Loucy (cell line): Measurements from ENCODE around the gene SMOC1.

Experiments
- H2AFZ ChIP-seq: fragments of 200-600 bp; sonication (generic); 2 replicates; pipeline ENCODE4 v1.6.0; 2016; ENCODE audit warnings: antibody characterized with exemption, mild to moderate bottlenecking, low read length, moderate library complexity
- H3F3A ChIP-seq: fragments of 200-600 bp; 2 replicates; pipeline ENCODE4 v1.6.0; 2016; ENCODE audit warnings: antibody characterized with exemption, low read depth, mild to moderate bottlenecking
- H3K27me3 ChIP-seq: fragments of 200-600 bp; sonication (generic); 2 replicates; pipeline ENCODE4 v1.6.1; 2014; ENCODE audit warnings: low read length, mild to moderate bottlenecking; ENCODE audit not compliant: insufficient read depth, poor library complexity, severe bottlenecking
- H3K36me3 ChIP-seq: fragments of 200-600 bp; sonication (generic); 2 replicates; pipeline ENCODE4 v1.6.1; 2016; ENCODE audit warnings: low read length; ENCODE audit not compliant: insufficient read depth
- H3K4me1 ChIP-seq: fragments of 200-600 bp; sonication (generic); 2 replicates; pipeline ENCODE4 v1.5.1; 2014; ENCODE audit warnings: low read length, mild to moderate bottlenecking; ENCODE audit not compliant: insufficient read depth, poor library complexity, severe bottlenecking
- H3K4me2 ChIP-seq: fragments of 200-600 bp; sonication (generic); 2 replicates; pipeline ENCODE4 v1.6.0; 2014; ENCODE audit warnings: antibody characterized with exemption, low read length, low read depth, mild to moderate bottlenecking; ENCODE audit not compliant: poor library complexity, severe bottlenecking
- H3K4me3 ChIP-seq: fragments of 200-600 bp; sonication (generic); 2 replicates; pipeline ENCODE4 v1.5.1; 2014; ENCODE audit warnings: low read length, mild to moderate bottlenecking, mixed read lengths; ENCODE audit not compliant: poor library complexity, severe bottlenecking
- H3K79me2 ChIP-seq: fragments of 200-600 bp; sonication (generic); 2 replicates; pipeline ENCODE4 v1.6.1; 2014; ENCODE audit warnings: low read length; ENCODE audit not compliant: insufficient read depth
- H3K9ac ChIP-seq: fragments of 200-600 bp; sonication (generic); 2 replicates; pipeline ENCODE4 v1.6.0; 2014; ENCODE audit warnings: mild to moderate bottlenecking, low read depth, low read length, moderate library complexity; ENCODE audit not compliant: poor library complexity, severe bottlenecking
- H3K9me2 ChIP-seq: fragments of 200-600 bp; sonication (generic); replicated peaks from 2 replicates; pipeline ENCODE4 v1.6.1; 2016; ENCODE audit warnings: low read depth, low read length, mixed read lengths
- H3K9me3 ChIP-seq: fragments of 200-600 bp; sonication (generic); 2 replicates; pipeline ENCODE4 v1.6.1; 2014; ENCODE audit warnings: mild to moderate bottlenecking, antibody characterized with exemption, low read length, low read depth; ENCODE audit not compliant: insufficient read depth
- H4K20me1 ChIP-seq: fragments of 200-600 bp; sonication (generic); 2 replicates; pipeline ENCODE4 v1.6.0; 2014; ENCODE audit warnings: antibody characterized with exemption, low read length, mild to moderate bottlenecking; ENCODE audit not compliant: insufficient read depth, poor library complexity, severe bottlenecking
- CTCF ChIP-seq: fragments of 200-600 bp; sonication (generic); conservative IDR thresholded peaks from 2 replicates; pipeline ENCODE4 v1.5.1; 2014; ENCODE audit warnings: mild to moderate bottlenecking, antibody characterized with exemption, low read length
- EZH2phosphoT487 ChIP-seq: fragments of 200-600 bp; IDR thresholded peaks from 2 replicates; pipeline ENCODE4 v1.6.1; 2018; ENCODE audit warnings: antibody characterized with exemption, mild to moderate bottlenecking, moderate library complexity, borderline replicate concordance

Gene SMOC1

DNA sequence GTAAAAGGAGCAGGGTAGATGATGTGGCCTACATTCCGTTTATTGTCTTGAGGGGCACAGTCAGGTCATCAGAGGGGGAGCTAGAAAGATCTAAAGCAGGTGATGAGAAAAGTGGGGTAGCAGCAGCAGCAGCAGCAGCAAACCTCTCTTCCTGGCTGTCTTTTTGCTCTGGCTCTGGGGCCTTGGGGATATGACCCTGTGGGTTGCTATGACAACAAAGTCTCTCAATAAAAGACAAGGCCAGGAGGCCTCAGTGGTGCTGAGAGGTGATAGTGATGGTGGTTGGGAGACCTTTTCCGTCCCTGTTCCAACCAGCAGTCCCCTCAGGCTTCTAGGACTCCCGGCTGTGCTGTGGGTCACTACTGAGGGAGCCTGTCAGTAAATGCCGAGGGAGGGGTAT is 170.9 kb downstream of the SMOC1 start:
- Histone ChIP-seq H3K4me1 (no peaks in the 10 kb centered on the region), H3K9me2 (no peaks in the 10 kb centered on the region), H3K4me2 (no peak overlapping the region), H3K27me3 (no peaks in the 10 kb centered on the region), H4K20me1 (no peaks in the 10 kb centered on the region), H3K9me3 (no peaks in the 10 kb centered on the region), H3F3A (no peaks in the 10 kb centered on the region), H3K9ac (no peak overlapping the region), H3K4me3 (no peak overlapping the region), H2AFZ (no peak overlapping the region), H3K79me2 (no peaks in the 10 kb centered on the region), H3K36me3 (no peaks in the 10 kb centered on the region)
- TF ChIP-seq EZH2phosphoT487: no peak
- TF ChIP-seq CTCF: no peak

DNA sequence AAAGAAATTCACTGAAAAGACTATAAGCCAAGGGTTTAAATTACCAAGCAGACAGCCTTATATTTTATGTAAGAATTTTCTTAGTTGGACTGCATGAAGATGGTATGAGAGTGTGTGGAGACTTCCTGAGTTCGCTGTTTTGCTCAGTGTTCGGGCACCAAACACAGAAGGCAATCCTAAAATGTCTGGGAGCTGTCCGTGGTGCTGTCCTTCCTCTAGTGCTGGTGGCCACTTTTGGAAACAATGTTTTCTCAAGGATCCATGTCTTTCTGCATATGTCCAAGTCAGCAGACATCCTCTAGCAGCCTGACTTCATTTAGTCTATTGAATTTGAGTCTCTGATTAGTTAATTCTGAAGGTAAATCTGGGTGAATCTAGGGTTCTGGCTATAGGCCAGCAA is 173.8 kb downstream of the SMOC1 start:
- no peak overlapping the region for H3K4me3 ChIP-seq
- no peaks in the 10 kb centered on the region for H3K27me3 ChIP-seq
- no peaks in the 10 kb centered on the region for H3K36me3 ChIP-seq
- H2AFZ ChIP-seq: no peak overlapping the region
- H3K79me2 ChIP-seq: no peaks in the 10 kb centered on the region
- no peaks in the 10 kb centered on the region for H3K9me2 ChIP-seq
- no peaks in the 10 kb centered on the region for H3K9me3 ChIP-seq
- H3K9ac ChIP-seq: no peak overlapping the region
- no peaks in the 10 kb centered on the region for H3F3A ChIP-seq
- H3K4me1 ChIP-seq: no peaks in the 10 kb centered on the region
- no peak overlapping the region for H3K4me2 ChIP-seq
- H4K20me1 ChIP-seq: no peaks in the 10 kb centered on the region
- TF ChIP-seq EZH2phosphoT487: no peak
- no peak for TF ChIP-seq CTCF

- no peaks in the 10 kb centered on the region for H4K20me1 ChIP-seq
- TF ChIP-seq CTCF (no peak), EZH2phosphoT487 (no peak)
- H3K9ac ChIP-seq: no peak overlapping the region
- no peaks in the 10 kb centered on the region for H3F3A ChIP-seq
- H3K9me3 ChIP-seq: no peaks in the 10 kb centered on the region
- H3K36me3 ChIP-seq: no peaks in the 10 kb centered on the region
- H2AFZ ChIP-seq: no peak overlapping the region
- H3K4me2 ChIP-seq: no peak overlapping the region
- H3K4me1 ChIP-seq: no peaks in the 10 kb centered on the region
- no peaks in the 10 kb centered on the region for H3K79me2 ChIP-seq
- no peaks in the 10 kb centered on the region for H3K9me2 ChIP-seq
- H3K27me3 ChIP-seq: no peaks in the 10 kb centered on the region
- H3K4me3 ChIP-seq: no peak overlapping the region
Measured at GRCh38 chr14:70057519-70058136, 178.4 kb downstream of the SMOC1 start.
